Heart right ventricle (tissue), 16 donors: Measurements from ENCODE around the gene CPZ. TPM values are rescaled to one million over a fixed set of nuclear protein-coding genes. Genes with fewer than 3 reads are reported as not detected.
"Not testable (repeated sequence)": the region's sequence is repeated elsewhere in the genome, so short reads cannot be mapped to it uniquely, and the experiment has no call there.

Experiments
- ATAC-seq, 8 donors: fragments of 200-7000 bp; cut with Tn5 transposase; one replicate each; pipeline ENCODE4 v1.9.1; 2020; ENCODE audit warnings: mild to moderate bottlenecking in 8 of 8, moderate library complexity in 8 of 8, moderate number of reproducible peaks in 1 of 8
- DNase-seq, 2 donors: peaks; one replicate each; pipeline ENCODE4 v3.0.0-alpha.2; 2020
- H3K27ac ChIP-seq, 10 donors: fragments of 200-600 bp; sonication (generic) in 2 of 10; one replicate each; pipeline versions ENCODE4 v1.5.0 to v1.8.0; 2020 to 2022; ENCODE audit warnings: mild to moderate bottlenecking in 3 of 10
- H3K27me3 ChIP-seq, 7 donors: fragments of 200-600 bp; one replicate each; pipeline ENCODE4 v1.8.0; 2021 to 2022; ENCODE audit warnings: mild to moderate bottlenecking in 2 of 7
- H3K36me3 ChIP-seq, 9 donors: fragments of 200-600 bp; sonication (generic) in 1 of 9; one replicate each; pipeline versions ENCODE4 v1.5.0 to v1.8.0; 2020 to 2022; ENCODE audit warnings: mild to moderate bottlenecking in 2 of 9
- H3K4me1 ChIP-seq, 9 donors: fragments of 200-600 bp; sonication (generic) in 1 of 9; one replicate each; pipeline versions ENCODE4 v1.5.0 to v1.8.0; 2020 to 2022; ENCODE audit warnings: mild to moderate bottlenecking in 4 of 9
- H3K4me3 ChIP-seq, 10 donors: fragments of 200-600 bp; sonication (generic) in 2 of 10; one replicate each; pipeline versions ENCODE4 v1.5.0 to v1.8.0; 2020 to 2022; ENCODE audit warnings: mild to moderate bottlenecking in 7 of 10, moderate library complexity in 2 of 10
- H3K9me3 ChIP-seq, 11 donors: fragments of 200-600 bp in 10 of 11; sonication (generic) in 2 of 11; one replicate each; pipeline versions ENCODE4 v1.5.0 to v1.8.0; 2013 to 2022; ENCODE audit warnings: mild to moderate bottlenecking in 2 of 11, control low read depth in 1 of 11, moderate library complexity in 1 of 11
- WGBS, 2 donors: extraction: QIAGEN DNeasy Blood & Tissue Kit; methylation state at CpG; one replicate each; pipeline ENCODE4 v1.1.7; 2013; ENCODE audit warnings: inconsistent platforms in 1 of 2; 5-methylcytosine and 5-hydroxymethylcytosine counted together
- intact Hi-C, 10 donors: fragments of 100-400 bp; cut with DNase I; formaldehyde crosslinking; loops; one replicate each; pipeline versions ENCODE4 v1.11.1 to v1.14.2; 2022
- polyA plus RNA-seq, 2 donors: library from polyadenylated mRNA; stranded (reverse); fragments of 200-250 nt; gene quantifications; one replicate each; pipeline ENCODE4 v1.2.3, GENCODE V29; 2013
- total RNA-seq, 10 donors: library from RNA; stranded (reverse); fragmentation: NEBNext Ultra II Directional in 3 of 10; extraction: Animal tissue kit (Norgen Biotek cat#: 25700) in 3 of 10; gene quantifications; one replicate each; pipeline versions ENCODE4 v1.2.1 to v1.2.4, GENCODE V29; 2021 to 2023
- TF ChIP-seq, protein P1 (sequence below), 9 donors: fragments of 200-600 bp; sonication (generic) in 2 of 9; IDR thresholded peaks; one replicate each; pipeline versions ENCODE4 v1.5.0 to v1.8.0; 2021 to 2022; ENCODE audit warnings: antibody characterized with exemption in 9 of 9, mild to moderate bottlenecking in 5 of 9, moderate library complexity in 1 of 9
- donor health status: Arrhythmogenic right ventricular cardiomyopathy.
- donor health status: ischemic (EF 13 %, LVEDD 7.1; RV severe dilation, severe dysfunction).
- donor health status: healthy with polysubstance abuse.
- donor health status: DM: no; HTN: yes; CAD: no.
- donor health status: DM: no; HTN: no; CAD: no.
- donor health status: ischemic (EF 25% LVEDD 6.9; RV normal size, moderate dysfunction).
- donor health status: ischemic (EF 25% LVEDD 5.7; RV mildly dilated, moderate dysfunction).
- donor health status: healthy.
- donor health status: DM: yes; HTN: yes; CAD: no.
- donor health status: Ischemic cardiomyopathy.
- donor health status: ischemic (EF 35%, LVEDD 5.7; RV mildly dilated, moderate dysfunction).
- donor health status: nonischemic (EF 11% LVEDD 7.7; RV severe dilation, severe dysfunction).
- donor health status: DM: yes; HTN: yes; CAD: no.
- donor health status: PGD.
- donor health status: ischemic (EF 29% LVEDD 5.4; RV normal size, mild dysfunction).
- donor health status: nonischemic (EF 23%, LVEDD 6.1; RV moderate dilation, normal function).

CPZ gene
- total and polyA plus RNA-seq, 12 donors, result 0.12 to 0.85 (median 0.70) TPM; not detected in 5

DNA sequence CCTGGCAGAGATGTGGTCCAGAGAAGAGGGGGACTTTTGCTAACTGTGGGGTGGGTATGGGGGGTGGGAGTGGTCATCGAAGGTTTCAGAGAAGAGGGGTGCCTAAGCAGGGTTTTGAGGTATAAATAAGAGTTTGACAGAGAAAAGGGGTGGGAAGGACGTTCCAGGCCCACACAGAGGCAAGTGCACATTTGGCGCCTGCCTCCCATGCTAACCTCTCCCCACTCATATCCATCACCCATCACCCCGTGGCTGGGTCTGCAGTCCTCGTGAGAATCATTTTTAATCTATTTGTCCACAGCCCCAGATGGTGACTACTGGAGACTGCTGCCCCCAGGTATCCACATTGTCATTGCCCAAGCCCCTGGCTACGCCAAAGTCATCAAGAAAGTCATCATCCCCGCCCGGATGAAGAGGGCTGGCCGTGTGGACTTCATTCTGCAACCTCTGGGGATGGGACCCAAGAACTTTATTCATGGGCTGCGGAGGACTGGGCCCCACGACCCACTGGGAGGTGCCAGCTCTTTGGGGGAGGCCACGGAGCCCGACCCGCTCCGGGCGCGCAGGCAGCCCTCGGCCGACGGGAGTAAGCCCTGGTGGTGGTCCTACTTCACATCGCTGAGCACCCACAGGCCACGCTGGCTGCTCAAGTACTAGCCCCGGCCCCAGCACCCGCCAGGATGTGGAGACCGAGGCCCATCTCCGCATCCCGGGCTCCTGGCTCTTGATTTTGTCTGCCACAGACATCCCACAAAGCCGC is 26.6 kb downstream of the CPZ start:
- ATAC-seq, result no peak
- TF ChIP-seq, protein P1, sequence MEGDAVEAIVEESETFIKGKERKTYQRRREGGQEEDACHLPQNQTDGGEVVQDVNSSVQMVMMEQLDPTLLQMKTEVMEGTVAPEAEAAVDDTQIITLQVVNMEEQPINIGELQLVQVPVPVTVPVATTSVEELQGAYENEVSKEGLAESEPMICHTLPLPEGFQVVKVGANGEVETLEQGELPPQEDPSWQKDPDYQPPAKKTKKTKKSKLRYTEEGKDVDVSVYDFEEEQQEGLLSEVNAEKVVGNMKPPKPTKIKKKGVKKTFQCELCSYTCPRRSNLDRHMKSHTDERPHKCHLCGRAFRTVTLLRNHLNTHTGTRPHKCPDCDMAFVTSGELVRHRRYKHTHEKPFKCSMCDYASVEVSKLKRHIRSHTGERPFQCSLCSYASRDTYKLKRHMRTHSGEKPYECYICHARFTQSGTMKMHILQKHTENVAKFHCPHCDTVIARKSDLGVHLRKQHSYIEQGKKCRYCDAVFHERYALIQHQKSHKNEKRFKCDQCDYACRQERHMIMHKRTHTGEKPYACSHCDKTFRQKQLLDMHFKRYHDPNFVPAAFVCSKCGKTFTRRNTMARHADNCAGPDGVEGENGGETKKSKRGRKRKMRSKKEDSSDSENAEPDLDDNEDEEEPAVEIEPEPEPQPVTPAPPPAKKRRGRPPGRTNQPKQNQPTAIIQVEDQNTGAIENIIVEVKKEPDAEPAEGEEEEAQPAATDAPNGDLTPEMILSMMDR (IDR thresholded peaks at IDR 0.05), result no peak
- Histone ChIP-seq H3K9me3 (no peaks in the 10 kb centered on the region), H3K36me3 (no peaks in the 10 kb centered on the region), H3K4me3 (no peak overlapping the region), H3K27me3 (peaks cover 0 to 21% (median 3%) of the 10 kb centered on the region in 7 donors), H3K4me1 (peaks cover 0 to 7% (median 0%) of the 10 kb centered on the region in 9 donors), H3K27ac (no peak overlapping the region)
- intact Hi-C loops, result loop anchor here in 1 of 10 donors (10.0 kb wide), 1 partner anchor 296 kb away; no protein-coding TSS in a partner anchor
- DNase-seq, result peak in 1 of 2 donors; percentile 5
- WGBS, 2 donors, result 88 to 90% methylated on average over 28 of the region's 28 CpGs

DNA sequence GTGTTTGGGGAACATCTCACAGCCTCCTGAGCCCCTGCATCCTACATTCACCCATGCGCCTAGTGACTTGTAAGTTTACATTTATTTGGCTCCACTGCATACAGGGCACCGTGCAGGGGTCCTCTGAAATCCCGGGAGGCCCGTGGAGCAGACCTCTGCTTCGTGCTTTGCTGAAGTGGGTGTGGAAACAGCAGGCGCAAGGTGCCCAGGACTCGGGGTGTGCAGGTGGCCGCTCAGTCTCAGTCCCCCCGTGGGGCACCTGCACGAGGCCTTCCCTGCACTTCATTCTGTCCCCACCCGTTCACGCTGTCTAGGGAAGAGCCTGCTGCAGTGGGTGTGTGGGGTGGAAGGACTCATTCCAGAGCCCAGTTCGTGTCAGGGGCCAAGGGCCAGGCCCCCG is 28.6 kb downstream of the CPZ start:
- 82 to 88% methylated on average over 6 to 12 of the region's 14 CpGs for WGBS, 2 donors
- H3K9me3 ChIP-seq, H3K4me3 ChIP-seq, H3K27ac ChIP-seq, intact Hi-C loops, H3K4me1 ChIP-seq, H3K36me3 ChIP-seq, DNase-seq: not testable (repeated sequence)
- H3K27me3 ChIP-seq, result peaks cover 0 to 21% (median 3%) of the 10 kb centered on the region in 7 donors
- peak in 3 of 8 donors; percentile 10 to 22 (median 15) for ATAC-seq

DNA sequence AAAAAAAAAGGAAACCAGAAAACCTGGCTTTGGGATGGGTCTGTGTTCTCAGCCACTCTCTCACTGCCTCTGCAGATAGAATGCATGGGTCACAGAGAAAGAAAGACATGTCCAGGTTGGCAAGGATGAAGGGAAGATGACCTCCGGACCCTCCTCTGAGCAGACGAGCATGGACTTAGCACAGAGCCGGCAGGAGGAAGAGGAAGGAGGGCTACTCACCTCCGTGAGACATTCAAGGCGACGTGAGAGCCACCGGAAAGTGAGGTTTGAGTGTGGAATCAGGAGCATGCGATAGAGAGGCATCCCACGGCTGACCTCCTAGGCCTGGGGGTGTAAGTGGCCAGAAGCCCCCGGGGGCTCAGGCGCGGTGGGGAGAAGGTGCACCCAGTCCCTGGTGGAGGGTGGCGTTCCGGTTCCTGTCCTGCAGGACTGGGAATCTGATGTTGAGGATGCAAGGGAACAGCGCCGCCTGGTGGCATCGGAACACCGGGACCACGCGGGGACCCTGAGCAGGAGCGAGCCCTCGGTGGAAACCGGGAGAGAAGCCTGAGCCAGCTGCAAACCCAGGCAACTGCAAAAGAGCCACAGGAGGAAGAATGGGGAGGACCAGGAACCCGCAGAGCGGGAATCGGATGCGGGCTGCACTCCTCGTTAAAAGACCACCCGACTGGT is 32.2 kb downstream of the CPZ start:
- H3K36me3 ChIP-seq, H3K27ac ChIP-seq, intact Hi-C loops, H3K27me3 ChIP-seq, H3K4me1 ChIP-seq, H3K4me3 ChIP-seq, H3K9me3 ChIP-seq, DNase-seq: not testable (repeated sequence)
- no CpG with 5 or more reads among the region's 29 CpGs for WGBS, 2 donors
- ATAC-seq, result peak in 7 of 8 donors; percentile 36 to 84 (median 66)

DNA sequence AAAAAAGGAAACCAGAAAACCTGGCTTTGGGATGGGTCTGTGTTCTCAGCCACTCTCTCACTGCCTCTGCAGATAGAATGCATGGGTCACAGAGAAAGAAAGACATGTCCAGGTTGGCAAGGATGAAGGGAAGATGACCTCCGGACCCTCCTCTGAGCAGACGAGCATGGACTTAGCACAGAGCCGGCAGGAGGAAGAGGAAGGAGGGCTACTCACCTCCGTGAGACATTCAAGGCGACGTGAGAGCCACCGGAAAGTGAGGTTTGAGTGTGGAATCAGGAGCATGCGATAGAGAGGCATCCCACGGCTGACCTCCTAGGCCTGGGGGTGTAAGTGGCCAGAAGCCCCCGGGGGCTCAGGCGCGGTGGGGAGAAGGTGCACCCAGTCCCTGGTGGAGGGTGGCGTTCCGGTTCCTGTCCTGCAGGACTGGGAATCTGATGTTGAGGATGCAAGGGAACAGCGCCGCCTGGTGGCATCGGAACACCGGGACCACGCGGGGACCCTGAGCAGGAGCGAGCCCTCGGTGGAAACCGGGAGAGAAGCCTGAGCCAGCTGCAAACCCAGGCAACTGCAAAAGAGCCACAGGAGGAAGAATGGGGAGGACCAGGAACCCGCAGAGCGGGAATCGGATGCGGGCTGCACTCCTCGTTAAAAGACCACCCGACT is 37.8 kb downstream of the CPZ start:
- H3K36me3 ChIP-seq, H3K4me3 ChIP-seq, H3K9me3 ChIP-seq, DNase-seq, H3K27me3 ChIP-seq, H3K27ac ChIP-seq, H3K4me1 ChIP-seq, intact Hi-C loops: not testable (repeated sequence)
- peak in 7 of 8 donors; percentile 33 to 84 (median 68) for ATAC-seq
- no CpG with 5 or more reads among the region's 29 CpGs for WGBS, 2 donors

DNA sequence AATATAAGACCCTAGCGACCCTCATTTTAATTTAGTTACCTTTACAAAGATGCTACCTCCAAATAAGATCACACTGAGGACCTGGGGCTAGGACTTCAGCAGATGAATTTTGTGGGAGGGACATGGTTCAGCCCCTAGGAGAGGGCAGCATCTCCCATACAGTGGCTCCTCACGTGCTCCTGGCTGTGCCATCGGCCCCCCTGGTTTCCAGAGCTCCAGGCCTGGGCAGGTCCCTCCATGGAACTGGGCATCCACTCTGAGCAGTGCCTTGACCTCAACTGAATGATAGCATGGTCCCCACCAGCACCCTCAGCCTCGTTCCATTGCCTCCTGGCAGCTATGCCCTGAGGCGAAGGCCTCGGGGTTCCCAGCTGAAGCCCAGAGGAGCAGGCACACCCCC is 39.3 kb downstream of the CPZ start:
- H3K4me1 ChIP-seq, H3K4me3 ChIP-seq, H3K27ac ChIP-seq, H3K9me3 ChIP-seq, intact Hi-C loops, H3K27me3 ChIP-seq, H3K36me3 ChIP-seq: not testable (repeated sequence)
- peak in 1 of 2 donors; percentile 6 for DNase-seq
- WGBS, 2 donors, result 67 to 77% methylated on average over 2 to 3 of the region's 6 CpGs
- peak in 2 of 8 donors; percentile 30 to 57 for ATAC-seq

DNA sequence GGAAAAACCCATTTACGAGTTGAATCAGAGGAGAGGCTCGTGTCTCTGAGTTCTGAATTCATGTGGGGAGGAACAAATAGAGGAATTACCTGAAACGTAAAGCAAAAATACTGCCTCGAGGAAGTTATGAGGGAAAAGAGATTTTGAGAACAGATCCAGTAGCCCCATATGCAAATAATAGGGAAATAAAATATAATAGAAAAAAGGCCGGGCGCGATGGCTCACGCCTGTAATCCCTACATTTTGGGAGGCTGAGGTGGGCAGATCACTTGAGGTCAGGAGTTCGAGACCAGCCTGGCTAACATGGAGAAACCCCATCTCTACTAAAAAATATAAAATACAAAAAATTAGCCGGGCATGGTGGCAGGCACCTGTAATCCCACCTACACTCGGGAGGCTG is 42.2 kb downstream of the CPZ start:
- H3K4me1 ChIP-seq, H3K4me3 ChIP-seq, ATAC-seq, H3K9me3 ChIP-seq, intact Hi-C loops, H3K36me3 ChIP-seq, H3K27ac ChIP-seq: not testable (repeated sequence)
- peaks cover 0 to 25% (median 15%) of the 10 kb centered on the region in 7 donors for H3K27me3 ChIP-seq
- 79 to 93% methylated on average over 6 of the region's 11 CpGs for WGBS, 2 donors
- peak in 1 of 2 donors; percentile 1 for DNase-seq

DNA sequence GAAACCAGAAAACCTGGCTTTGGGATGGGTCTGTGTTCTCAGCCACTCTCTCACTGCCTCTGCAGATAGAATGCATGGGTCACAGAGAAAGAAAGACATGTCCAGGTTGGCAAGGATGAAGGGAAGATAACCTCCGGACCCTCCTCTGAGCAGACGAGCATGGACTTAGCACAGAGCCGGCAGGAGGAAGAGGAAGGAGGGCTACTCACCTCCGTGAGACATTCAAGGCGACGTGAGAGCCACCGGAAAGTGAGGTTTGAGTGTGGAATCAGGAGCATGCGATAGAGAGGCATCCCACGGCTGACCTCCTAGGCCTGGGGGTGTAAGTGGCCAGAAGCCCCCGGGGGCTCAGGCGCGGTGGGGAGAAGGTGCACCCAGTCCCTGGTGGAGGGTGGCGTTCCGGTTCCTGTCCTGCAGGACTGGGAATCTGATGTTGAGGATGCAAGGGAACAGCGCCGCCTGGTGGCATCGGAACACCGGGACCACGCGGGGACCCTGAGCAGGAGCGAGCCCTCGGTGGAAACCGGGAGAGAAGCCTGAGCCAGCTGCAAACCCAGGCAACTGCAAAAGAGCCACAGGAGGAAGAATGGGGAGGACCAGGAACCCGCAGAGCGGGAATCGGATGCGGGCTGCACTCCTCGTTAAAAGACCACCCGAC is 43.5 kb downstream of the CPZ start:
- intact Hi-C loops, H3K4me1 ChIP-seq, H3K9me3 ChIP-seq, DNase-seq, H3K36me3 ChIP-seq, H3K4me3 ChIP-seq, H3K27ac ChIP-seq: not testable (repeated sequence)
- peaks cover 0 to 32% (median 17%) of the 10 kb centered on the region in 7 donors for H3K27me3 ChIP-seq
- peak; percentile 51 to 76 (median 71) for ATAC-seq
- 35% methylated on average over 3 of the region's 29 CpGs; no CpG with 5 or more reads in 1 of the 2 donors for WGBS, 2 donors
